ENCODE results near the gene COMT.

The COMT gene

DNA sequence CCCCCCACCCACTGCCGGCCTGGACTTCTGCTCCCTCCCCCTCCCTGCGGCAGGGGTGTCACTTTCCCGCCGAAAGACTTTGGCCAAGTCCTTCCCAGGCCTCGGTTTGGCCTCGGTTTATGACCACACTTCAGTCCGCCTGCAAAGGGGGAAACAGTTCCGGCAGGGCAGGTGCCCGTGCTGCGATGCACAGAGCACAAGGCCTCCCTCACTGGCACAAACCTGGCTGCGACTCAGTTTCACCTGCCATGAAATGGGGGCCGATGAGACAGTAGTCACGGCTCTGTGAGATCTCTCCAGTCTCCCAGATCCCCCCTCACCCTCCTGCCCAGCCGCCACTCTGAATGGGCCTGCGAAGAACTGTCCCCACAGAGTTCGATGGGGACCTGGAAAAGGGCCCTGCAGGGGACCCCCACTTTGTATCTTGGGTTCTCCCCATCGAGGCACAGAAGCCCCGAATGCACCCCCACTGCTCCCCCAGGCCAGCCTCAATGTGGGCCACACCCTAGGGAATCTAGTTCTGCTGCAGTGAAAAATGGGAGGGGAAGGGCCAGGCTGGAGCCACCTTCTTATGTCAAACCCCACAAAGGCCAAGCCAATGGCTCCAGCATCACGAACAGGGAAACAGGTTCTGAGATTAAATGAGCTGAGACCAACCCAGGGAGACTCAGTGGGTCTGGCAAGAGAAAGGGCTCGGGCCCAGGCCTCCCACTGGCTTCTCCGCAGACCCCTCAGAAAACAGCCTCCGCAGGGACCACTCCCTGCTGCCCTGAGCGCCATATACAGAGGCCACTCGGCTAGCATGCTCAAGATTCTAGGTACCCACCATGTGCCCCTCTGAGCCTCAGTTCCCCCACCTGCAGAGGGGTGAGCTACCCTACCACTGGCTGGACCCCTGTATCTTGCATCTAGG lies 46.1 kb downstream of the COMT start:
- DNase-seq (ENCODE audit: low read depth): no peak
- no peak overlapping the region for H3K4me3 ChIP-seq (ENCODE audit: low read depth, low read length)
- TF ChIP-seq, protein P1, sequence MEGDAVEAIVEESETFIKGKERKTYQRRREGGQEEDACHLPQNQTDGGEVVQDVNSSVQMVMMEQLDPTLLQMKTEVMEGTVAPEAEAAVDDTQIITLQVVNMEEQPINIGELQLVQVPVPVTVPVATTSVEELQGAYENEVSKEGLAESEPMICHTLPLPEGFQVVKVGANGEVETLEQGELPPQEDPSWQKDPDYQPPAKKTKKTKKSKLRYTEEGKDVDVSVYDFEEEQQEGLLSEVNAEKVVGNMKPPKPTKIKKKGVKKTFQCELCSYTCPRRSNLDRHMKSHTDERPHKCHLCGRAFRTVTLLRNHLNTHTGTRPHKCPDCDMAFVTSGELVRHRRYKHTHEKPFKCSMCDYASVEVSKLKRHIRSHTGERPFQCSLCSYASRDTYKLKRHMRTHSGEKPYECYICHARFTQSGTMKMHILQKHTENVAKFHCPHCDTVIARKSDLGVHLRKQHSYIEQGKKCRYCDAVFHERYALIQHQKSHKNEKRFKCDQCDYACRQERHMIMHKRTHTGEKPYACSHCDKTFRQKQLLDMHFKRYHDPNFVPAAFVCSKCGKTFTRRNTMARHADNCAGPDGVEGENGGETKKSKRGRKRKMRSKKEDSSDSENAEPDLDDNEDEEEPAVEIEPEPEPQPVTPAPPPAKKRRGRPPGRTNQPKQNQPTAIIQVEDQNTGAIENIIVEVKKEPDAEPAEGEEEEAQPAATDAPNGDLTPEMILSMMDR (IDR thresholded peaks at IDR 0.05; ENCODE audit: control insufficient read depth, extremely low read depth, insufficient read depth): no peak

DNA sequence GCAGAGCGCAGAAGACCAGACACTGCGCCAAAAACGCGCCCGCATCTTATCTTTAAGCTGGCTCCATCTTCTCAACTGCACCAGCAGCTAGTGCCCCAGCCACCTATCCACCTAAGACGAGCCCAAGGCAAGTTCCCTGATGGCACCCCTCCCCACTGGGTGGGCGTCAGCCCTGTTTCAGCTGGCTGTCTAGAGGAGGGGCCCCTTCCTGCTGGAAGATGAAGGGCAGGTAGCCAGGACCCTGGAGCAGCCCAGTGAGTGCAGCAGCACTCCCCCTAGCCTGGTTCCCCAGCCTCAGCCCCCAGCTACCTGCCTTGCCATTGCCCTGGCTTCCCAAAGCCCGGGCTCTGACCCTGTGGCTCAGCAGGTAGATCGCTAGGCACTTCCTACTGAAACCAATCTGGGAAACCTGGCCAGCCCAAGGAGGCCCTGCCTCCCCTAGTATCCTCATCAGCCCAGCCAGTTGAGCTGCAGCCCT lies 46.8 kb downstream of the COMT start:
- TF ChIP-seq, protein P1 (IDR thresholded peaks at IDR 0.05; ENCODE audit: control insufficient read depth, extremely low read depth, insufficient read depth): no peak
- no peak for DNase-seq (ENCODE audit: low read depth)
- H3K4me3 ChIP-seq (ENCODE audit: low read depth, low read length): no peak overlapping the region

DNA sequence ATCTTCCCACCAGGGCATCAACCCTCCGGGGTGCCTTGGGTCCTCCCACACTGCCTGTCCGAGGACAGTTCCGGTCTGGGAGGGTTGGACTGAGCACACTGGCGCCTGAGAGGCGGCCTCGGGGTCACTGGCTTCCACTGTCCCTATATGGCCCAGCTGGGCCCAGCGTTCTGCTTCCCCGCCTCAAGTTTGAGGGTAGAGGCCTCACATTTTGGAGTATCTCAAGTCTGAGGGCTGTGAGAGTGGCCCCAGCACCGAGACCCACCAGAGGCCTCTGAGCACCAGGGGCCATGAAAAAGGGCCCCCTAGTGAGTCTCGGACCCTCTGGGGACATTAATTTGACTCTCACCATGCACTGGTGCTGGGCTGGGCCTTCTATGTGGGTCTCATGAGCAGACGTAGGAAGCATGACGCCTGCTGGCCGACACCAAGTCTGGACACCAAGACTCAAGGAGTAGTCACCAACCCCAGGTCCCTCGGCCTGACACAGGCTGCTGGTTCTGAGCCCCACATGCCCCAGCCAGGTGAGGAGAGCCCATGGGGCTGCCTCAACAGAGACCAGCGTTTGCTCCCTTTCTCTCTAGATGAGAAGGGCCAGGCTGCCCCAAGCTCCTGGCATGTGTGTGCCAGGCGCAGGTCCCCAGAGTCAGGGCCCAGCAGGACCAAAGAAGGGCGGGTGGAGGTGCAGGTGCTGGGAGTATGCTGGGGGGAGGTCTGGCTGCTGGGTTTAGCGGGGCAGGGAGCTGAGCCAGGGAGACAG lies 47.6 kb downstream of the COMT start:
- DNase-seq (ENCODE audit: low read depth): no peak
- H3K4me3 ChIP-seq (ENCODE audit: low read depth, low read length): no peak overlapping the region
- TF ChIP-seq, protein P1 (IDR thresholded peaks at IDR 0.05; ENCODE audit: control insufficient read depth, extremely low read depth, insufficient read depth): no peak

DNA sequence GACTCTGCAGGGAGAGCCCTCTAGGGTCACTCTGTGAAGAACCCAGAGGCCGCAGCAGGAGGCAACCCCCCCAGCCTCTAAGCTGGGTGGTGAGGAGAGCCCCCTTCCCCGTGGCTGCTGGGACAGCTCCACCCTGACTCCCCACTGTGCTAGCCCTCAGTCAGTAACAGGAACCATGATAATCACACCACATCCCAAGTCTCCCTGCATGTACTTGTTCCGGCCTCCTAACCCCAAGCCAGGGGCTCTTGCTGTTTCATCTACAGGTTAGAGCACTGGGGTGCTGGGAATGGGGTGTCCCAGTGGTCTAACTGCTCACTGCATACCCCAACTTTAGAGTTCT lies 48.1 kb downstream of the COMT start:
- no peak overlapping the region for H3K4me3 ChIP-seq (ENCODE audit: low read depth, low read length)
- TF ChIP-seq, protein P1 (IDR thresholded peaks at IDR 0.05; ENCODE audit: control insufficient read depth, extremely low read depth, insufficient read depth): no peak
- DNase-seq (ENCODE audit: low read depth): no peak

DNA sequence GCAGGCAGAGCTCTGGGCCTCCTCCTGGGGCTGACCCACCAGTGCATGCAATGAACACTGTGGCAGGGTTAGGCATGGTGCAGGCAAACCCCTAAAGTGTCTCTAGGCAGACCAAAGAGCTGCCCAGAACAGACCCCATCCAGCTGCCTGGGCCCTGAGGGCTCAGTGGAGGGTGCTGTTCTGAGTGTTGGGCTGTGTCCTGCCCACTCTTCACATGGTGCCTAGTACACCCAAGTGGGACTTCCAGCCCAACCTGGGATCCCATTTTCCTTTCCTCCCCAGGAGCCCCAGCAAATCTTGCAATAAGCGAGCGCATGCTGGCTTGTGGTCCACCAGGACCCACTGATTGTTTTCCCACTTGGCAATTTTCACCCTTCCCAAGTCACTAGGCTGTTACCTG lies 48.6 kb downstream of the COMT start:
- TF ChIP-seq, protein P1 (IDR thresholded peaks at IDR 0.05; ENCODE audit: control insufficient read depth, extremely low read depth, insufficient read depth): no peak
- DNase-seq (ENCODE audit: low read depth): no peak
- no peak overlapping the region for H3K4me3 ChIP-seq (ENCODE audit: low read depth, low read length)

DNA sequence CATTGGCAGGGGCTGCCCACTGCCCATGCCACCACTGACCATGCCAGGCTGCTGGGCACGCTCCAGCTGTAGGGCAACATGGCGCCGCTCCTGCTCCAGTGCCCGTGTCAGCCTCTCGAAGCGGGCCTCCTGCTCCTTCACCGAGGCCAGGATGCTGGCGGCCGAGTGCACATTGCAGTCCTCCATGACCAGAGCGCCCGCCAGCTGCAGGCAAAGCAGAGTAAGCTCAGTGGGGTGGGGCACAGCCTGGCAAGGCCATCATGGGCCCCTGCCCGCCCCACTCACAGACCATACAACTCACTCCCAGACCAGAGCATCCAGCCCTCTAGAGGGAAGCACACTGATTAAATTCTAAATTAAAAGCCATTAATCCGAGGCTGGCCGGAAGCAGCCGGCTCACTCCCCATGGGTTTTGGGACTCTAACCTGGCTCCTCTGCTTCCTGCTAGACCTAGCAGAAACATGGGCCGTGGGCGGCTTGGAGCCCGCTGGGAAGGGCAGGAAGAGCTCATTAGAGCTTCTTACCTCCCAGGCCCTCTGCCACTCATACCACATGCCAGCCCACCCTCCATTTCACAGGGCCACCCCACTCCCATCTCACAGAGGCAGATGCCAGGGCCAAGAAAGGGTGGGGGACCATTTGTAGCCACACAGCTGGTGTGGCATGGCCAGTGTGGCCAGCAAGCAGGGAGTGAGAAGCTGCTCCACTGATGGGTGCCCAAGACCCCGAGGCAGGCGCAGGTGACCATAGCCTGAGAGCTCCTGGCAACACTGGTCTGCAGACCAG lies 49.2 kb downstream of the COMT start:
- H3K4me3 ChIP-seq (ENCODE audit: low read depth, low read length): no peak overlapping the region
- no peak for DNase-seq (ENCODE audit: low read depth)
- TF ChIP-seq, protein P1 (IDR thresholded peaks at IDR 0.05; ENCODE audit: control insufficient read depth, extremely low read depth, insufficient read depth): no peak
